WTC11 (cell line): ENCODE data around the gene GRM1. TPM values are rescaled to one million over a fixed set of nuclear protein-coding genes. Genes with fewer than 3 reads are reported as not detected.

Experiments used
- ATAC-seq: fragments of 200-7000 bp; cut with Tn5 transposase; 2 replicates; pipeline ENCODE4 v1.10.0; 2021; ENCODE audit warnings: mild to moderate bottlenecking, moderate library complexity
- CTCF ChIA-PET: fragments of 300-600 bp; sonication (Branson Sonifier 250); formaldehyde crosslinking; loops from one replicate; lab custom pipeline; 2021; ENCODE audit warnings: antibody characterized with exemption; lab: Charles Lee
- POLR2A ChIA-PET: fragments of 350-600 bp; sonication (Branson Sonifier 250); formaldehyde crosslinking; loops from one replicate; lab custom pipeline; 2021; ENCODE audit warnings: antibody characterized with exemption; lab: Charles Lee
- DNase-seq: peaks from one replicate; pipeline ENCODE4 v3.0.0; 2021; ENCODE audit warnings: low spot score
- H3K27ac Mint-ChIP-seq: 2 replicates; pipeline ENCODE4 v1.8.0; 2021; ENCODE audit warnings: mixed read lengths
- H3K27me3 Mint-ChIP-seq: 2 replicates; pipeline ENCODE4 v1.8.0; 2021; ENCODE audit warnings: low read depth, mild to moderate bottlenecking, moderate library complexity, mixed read lengths
- H3K36me3 Mint-ChIP-seq: 2 replicates; pipeline ENCODE4 v1.8.0; 2021; ENCODE audit warnings: mixed read lengths
- H3K4me1 Mint-ChIP-seq: 2 replicates; pipeline ENCODE4 v1.8.0; 2022; ENCODE audit warnings: mixed read lengths
- H3K4me3 Mint-ChIP-seq: 2 replicates; pipeline ENCODE4 v1.8.0; 2021; ENCODE audit warnings: mild to moderate bottlenecking, moderate library complexity, mixed read lengths
- H3K9me3 Mint-ChIP-seq: 2 replicates; pipeline ENCODE4 v1.8.0; 2021; ENCODE audit warnings: mixed read lengths
- E2F1 ChIP-seq: sonication (generic); formaldehyde crosslinking; IDR thresholded peaks from 2 replicates; pipeline ENCODE4 v1.8.0; 2022; ENCODE audit warnings: mild to moderate bottlenecking, missing genetic modification reagents
- ERG ChIP-seq: fragments of 250-450 bp; sonication (Bioruptor Pico); IDR thresholded peaks from 2 replicates; pipeline ENCODE4 v1.8.0; 2021; ENCODE audit warnings: mild to moderate bottlenecking
- ESRRA ChIP-seq: sonication (generic); formaldehyde crosslinking; IDR thresholded peaks from 2 replicates; pipeline ENCODE4 v1.8.1; 2022; ENCODE audit warnings: mild to moderate bottlenecking, missing genetic modification reagents, borderline replicate concordance
- ETV6 ChIP-seq: sonication (generic); formaldehyde crosslinking; IDR thresholded peaks from 2 replicates; pipeline ENCODE4 v1.8.1; 2022; ENCODE audit warnings: mild to moderate bottlenecking, missing genetic modification reagents
- FOXK1 ChIP-seq: sonication (generic); formaldehyde crosslinking; IDR thresholded peaks from 2 replicates; pipeline ENCODE4 v1.8.0; 2022; ENCODE audit warnings: mild to moderate bottlenecking, moderate library complexity, missing genetic modification reagents
- FOXP1 ChIP-seq: sonication (generic); formaldehyde crosslinking; IDR thresholded peaks from 2 replicates; pipeline ENCODE4 v1.8.0; 2022; ENCODE audit warnings: missing genetic modification reagents, mild to moderate bottlenecking, moderate library complexity, borderline replicate concordance
- IRF2 ChIP-seq: sonication (generic); formaldehyde crosslinking; IDR thresholded peaks from 2 replicates; pipeline ENCODE4 v1.8.0; 2022; ENCODE audit warnings: low read depth, missing genetic modification reagents, borderline replicate concordance
- NR1H2 ChIP-seq: sonication (generic); formaldehyde crosslinking; IDR thresholded peaks from 2 replicates; pipeline ENCODE4 v1.9.0; 2021; ENCODE audit warnings: mild to moderate bottlenecking, moderate library complexity, missing genetic modification reagents
- OVOL2 ChIP-seq: fragments of 250-450 bp; sonication (Bioruptor Pico); IDR thresholded peaks from 2 replicates; pipeline ENCODE4 v1.9.0; 2021; ENCODE audit warnings: mild to moderate bottlenecking, borderline replicate concordance
- PREB ChIP-seq: sonication (generic); formaldehyde crosslinking; IDR thresholded peaks from 2 replicates; pipeline ENCODE4 v1.8.1; 2022; ENCODE audit warnings: mild to moderate bottlenecking, missing genetic modification reagents, moderate library complexity, borderline replicate concordance
- STAT6 ChIP-seq: sonication (generic); formaldehyde crosslinking; conservative IDR thresholded peaks from 2 replicates; pipeline ENCODE4 v1.8.1; 2023; ENCODE audit warnings: mild to moderate bottlenecking, low read depth, missing genetic modification reagents, moderate library complexity
- TEAD1 ChIP-seq: sonication (generic); formaldehyde crosslinking; IDR thresholded peaks from 2 replicates; pipeline ENCODE4 v1.8.0; 2022; ENCODE audit warnings: mild to moderate bottlenecking, missing genetic modification reagents
- TP53 ChIP-seq: sonication (generic); formaldehyde crosslinking; IDR thresholded peaks from 2 replicates; pipeline ENCODE4 v1.8.1; 2023; ENCODE audit warnings: mild to moderate bottlenecking, missing genetic modification reagents
- ZNF281 ChIP-seq: sonication (generic); formaldehyde crosslinking; IDR thresholded peaks from 2 replicates; pipeline ENCODE4 v1.8.0; 2023; ENCODE audit warnings: mild to moderate bottlenecking, missing genetic modification reagents
- ZNF512 ChIP-seq: sonication (generic); formaldehyde crosslinking; IDR thresholded peaks from 2 replicates; pipeline ENCODE4 v1.8.1; 2022; ENCODE audit warnings: missing genetic modification reagents, borderline replicate concordance
- ZNF532 ChIP-seq: fragments of 250-450 bp; sonication (Bioruptor Pico); IDR thresholded peaks from 2 replicates; pipeline ENCODE4 v1.9.0; 2021; ENCODE audit warnings: mild to moderate bottlenecking, borderline replicate concordance
- total RNA-seq: library from RNA; stranded (reverse); gene quantifications from 3 replicates; pipeline ENCODE4 v1.2.3, GENCODE V29; 2021

GRM1 gene
- total RNA-seq, 1 experiment from 2014 or later = 0.46 TPM

GRCh38 chr6:146422789-146423375 is 394.0 kb downstream of the GRM1 start (continued):
- TF ChIP-seq ZNF532 (CRISPR knock-in tag) (no peak), ZNF512 (CRISPR knock-in tag) (no peak), ERG (CRISPR knock-in tag) (no peak), IRF2 (CRISPR knock-in tag) (no peak), ETV6 (no peak), STAT6 (CRISPR knock-in tag) (no peak), FOXP1 (CRISPR knock-in tag) (no peak), FOXK1 (CRISPR knock-in tag) (no peak), E2F1 (CRISPR knock-in tag) (no peak)

- H3K27me3 Mint-ChIP-seq = no peaks in the 10 kb centered on the region
- DNase-seq = no peak
- TF ChIP-seq TEAD1 (no peak), ESRRA (CRISPR knock-in tag) (no peak), OVOL2 (no peak)
- TF ChIP-seq, all 79 proteins: peak for 0
- H3K4me1 Mint-ChIP-seq = no peaks in the 10 kb centered on the region
- no peak overlapping the region for H3K27ac Mint-ChIP-seq
- POLR2A ChIA-PET = no interaction called here
- CTCF ChIA-PET = no interaction called here
- no peaks in the 10 kb centered on the region for H3K9me3 Mint-ChIP-seq
- H3K36me3 Mint-ChIP-seq = no peaks in the 10 kb centered on the region
- ATAC-seq = no peak
- H3K4me3 Mint-ChIP-seq = no peak overlapping the region
Measured at GRCh38 chr6:146423452-146423851, 394.6 kb downstream of the GRM1 start.

GRCh38 chr6:146426516-146426915 is 397.7 kb downstream of the GRM1 start:
- ChIA-PET CTCF (no interaction called here), POLR2A (no interaction called here)
- Mint-ChIP-seq H3K27ac (no peak overlapping the region), H3K9me3 (no peaks in the 10 kb centered on the region), H3K36me3 (no peaks in the 10 kb centered on the region), H3K27me3 (no peaks in the 10 kb centered on the region), H3K4me3 (no peak overlapping the region), H3K4me1 (peaks cover 13% of the 10 kb centered on the region)
- no peak for ATAC-seq
- DNase-seq = no peak
- no peak for TF ChIP-seq TP53
- TF ChIP-seq NR1H2 (CRISPR knock-in tag) = no peak
- no peak for TF ChIP-seq ZNF281 (CRISPR knock-in tag)
- no peak for TF ChIP-seq PREB (CRISPR knock-in tag)
